ENCODE results near the gene CDR2. TPM values are rescaled to one million over a fixed set of nuclear protein-coding genes. Genes with fewer than 3 reads are reported as not detected.

CDR2 gene
- total and polyA plus RNA-seq, 12 donors = 11.3 to 31.2 (median 17.7) TPM

GRCh38 chr16:22413819-22414218, 39.4 kb upstream of the CDR2 start:
- Histone ChIP-seq H3K36me3 (replicated peaks in 1 of 2) (no peaks in the 10 kb centered on the region), H3K9me3 (replicated peaks in 1 of 3) (no peaks in the 10 kb centered on the region), H3K27ac (no peak overlapping the region), H3K4me3 (no peak overlapping the region), H3K4me1 (replicated peaks in 1 of 2) (no peaks in the 10 kb centered on the region), H3K27me3 (no peaks in the 10 kb centered on the region)
- no peak for DNase-seq
- intact Hi-C loops (cut with DNase I) = no loop called here
- TF ChIP-seq POLR2A (IDR thresholded peaks at IDR 0.05) = no peak
- no peak for TF ChIP-seq CTCF (IDR thresholded peaks at IDR 0.05)
- 87 to 96% (median 94%) methylated on average over 3 to 7 of the region's 7 CpGs for WGBS, 4 donors

- Histone ChIP-seq H3K27ac (no peak overlapping the region), H3K27me3 (no peaks in the 10 kb centered on the region), H3K4me3 (no peak overlapping the region), H3K9me3 (replicated peaks in 1 of 3) (no peaks in the 10 kb centered on the region), H3K36me3 (replicated peaks in 1 of 2) (no peaks in the 10 kb centered on the region), H3K4me1 (replicated peaks in 1 of 2) (peaks cover 2 to 9% of the 10 kb centered on the region in 2 donors)
- intact Hi-C loops (cut with DNase I) = no loop called here
- TF ChIP-seq CTCF (IDR thresholded peaks at IDR 0.05) = no peak
- no peak for TF ChIP-seq POLR2A (IDR thresholded peaks at IDR 0.05)
- DNase-seq = no peak
- 89 to 97% (median 91%) methylated on average over 2 of the region's 2 CpGs for WGBS, 4 donors
Measured at GRCh38 chr16:22407486-22407885, 33.1 kb upstream of the CDR2 start.

GRCh38 chr16:22402191-22402590, 27.8 kb upstream of the CDR2 start:
- H3K36me3 ChIP-seq (replicated peaks in 1 of 2) = no peaks in the 10 kb centered on the region
- no peaks in the 10 kb centered on the region for H3K27me3 ChIP-seq
- no peak overlapping the region for H3K4me3 ChIP-seq
- H3K9me3 ChIP-seq (replicated peaks in 1 of 3) = no peaks in the 10 kb centered on the region
- DNase-seq = no peak
- TF ChIP-seq CTCF (IDR thresholded peaks at IDR 0.05) (no peak), POLR2A (IDR thresholded peaks at IDR 0.05) (no peak)
- H3K27ac ChIP-seq = no peak overlapping the region
- H3K4me1 ChIP-seq (replicated peaks in 1 of 2) = peaks cover 7 to 16% of the 10 kb centered on the region in 2 donors
- intact Hi-C loops (cut with DNase I) = no loop called here

GRCh38 chr16:22400900-22401299, 26.5 kb upstream of the CDR2 start:
- H3K9me3 ChIP-seq (replicated peaks in 1 of 3) = no peaks in the 10 kb centered on the region
- intact Hi-C loops (cut with DNase I) = no loop called here
- no peaks in the 10 kb centered on the region for H3K36me3 ChIP-seq (replicated peaks in 1 of 2)
- no peaks in the 10 kb centered on the region for H3K27me3 ChIP-seq
- H3K4me3 ChIP-seq = no peak overlapping the region
- TF ChIP-seq POLR2A (IDR thresholded peaks at IDR 0.05) (no peak), CTCF (IDR thresholded peaks at IDR 0.05) (no peak)
- WGBS, 4 donors = 82 to 97% (median 90%) methylated on average over 3 of the region's 3 CpGs
- H3K27ac ChIP-seq = no peak overlapping the region
- DNase-seq = peak in 1 of 7 donors; percentile 10
- peaks cover 7 to 16% of the 10 kb centered on the region in 2 donors for H3K4me1 ChIP-seq (replicated peaks in 1 of 2)

Data from adrenal gland (tissue), 12 donors.